GM19035 (cell line): Measurements from ENCODE around the gene TCF4.
A peak's percentile ranks its signal among the peaks of the same experiment; 100 is the strongest.

Experiments used
- ATAC-seq: cut with Tn5 transposase; IDR thresholded peaks from one replicate; pipeline ENCODE4 v1.9.1; 2021; ENCODE audit not compliant: unreplicated experiment

TCF4 gene

DNA sequence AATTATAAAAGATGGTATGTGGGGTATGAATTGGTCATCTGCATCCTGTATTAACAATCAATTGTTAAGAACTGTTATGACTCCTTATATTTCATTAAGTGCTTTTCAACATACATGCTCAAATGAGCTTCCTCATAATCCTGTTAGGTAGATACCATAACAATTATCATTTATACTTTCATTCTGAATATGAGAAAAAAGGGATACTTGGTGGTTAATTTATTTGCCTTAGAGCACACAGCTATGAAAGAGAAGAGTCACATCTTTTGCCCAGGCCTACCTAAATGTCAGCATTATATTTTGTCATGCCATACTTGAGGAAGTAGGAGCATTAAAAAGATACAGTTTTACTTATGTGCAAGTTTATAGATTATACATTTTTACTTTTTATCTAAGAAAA is 169.6 kb downstream of the TCF4 start:
- ATAC-seq: no peak

DNA sequence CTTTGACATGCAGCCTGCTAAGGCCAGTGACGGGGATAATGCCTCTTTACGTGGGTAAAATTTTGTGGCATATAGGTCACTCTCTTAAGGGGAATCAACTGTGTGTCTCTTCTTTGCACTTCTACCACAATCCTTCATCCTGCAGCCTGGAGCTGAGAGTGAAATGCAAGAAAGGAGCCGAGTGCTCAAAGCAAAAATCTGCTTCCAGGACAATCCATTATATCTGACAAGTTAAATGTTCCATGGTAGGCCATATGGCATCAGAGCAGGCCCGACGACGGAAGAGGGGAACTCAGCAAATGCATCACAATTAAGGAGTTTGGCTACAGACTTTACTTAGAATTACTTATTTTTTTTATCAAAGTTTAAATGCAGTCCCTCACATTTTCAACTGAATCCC is 171.2 kb downstream of the TCF4 start:
- no peak for ATAC-seq

DNA sequence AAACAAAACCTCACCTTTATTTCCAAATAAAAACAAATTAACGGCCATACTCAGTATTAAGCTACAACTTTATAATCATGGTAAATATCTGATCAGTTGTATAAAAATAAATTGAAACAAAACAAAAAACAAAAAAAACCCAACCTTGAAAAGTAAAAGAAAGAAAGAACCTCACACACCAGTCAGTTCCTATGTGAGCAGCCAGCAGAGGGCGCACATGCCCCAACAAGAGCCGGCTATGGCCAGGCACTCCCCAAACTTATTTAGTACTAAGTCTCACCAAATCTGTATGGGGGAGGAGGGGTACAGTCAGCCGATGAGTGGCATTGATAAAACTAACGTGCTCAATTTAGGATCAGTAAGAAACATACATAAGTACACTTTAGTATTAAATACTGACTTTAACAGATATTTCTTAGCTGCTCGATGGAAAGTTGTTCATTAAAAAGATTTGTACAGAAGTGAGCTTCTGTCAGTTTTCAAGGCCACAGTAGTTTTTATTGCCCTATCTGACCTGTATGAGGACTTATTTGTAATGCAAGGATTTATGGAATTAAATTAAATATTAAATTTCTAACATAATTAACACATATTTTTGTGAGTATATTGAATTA is 172.6 kb downstream of the TCF4 start:
- ATAC-seq: peak; percentile 83

DNA sequence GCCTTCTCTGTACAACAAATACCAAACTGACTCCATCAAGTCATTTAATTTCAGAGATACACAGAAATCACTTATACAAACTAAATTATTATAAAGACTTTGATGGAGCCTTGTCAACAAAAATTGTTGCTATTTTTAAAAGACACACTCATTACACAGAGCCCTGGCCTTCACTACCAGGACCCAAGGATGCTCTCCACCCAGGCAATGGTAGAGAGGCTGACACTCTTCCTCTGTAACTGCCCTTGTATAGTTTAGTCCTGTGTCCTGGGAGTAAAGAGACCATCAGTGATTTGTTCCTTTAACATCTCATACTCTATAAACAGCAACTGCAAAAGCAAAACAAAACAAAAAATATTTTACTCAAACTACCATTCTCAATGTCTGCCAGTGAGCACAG is 173.5 kb downstream of the TCF4 start:
- ATAC-seq: no peak

DNA sequence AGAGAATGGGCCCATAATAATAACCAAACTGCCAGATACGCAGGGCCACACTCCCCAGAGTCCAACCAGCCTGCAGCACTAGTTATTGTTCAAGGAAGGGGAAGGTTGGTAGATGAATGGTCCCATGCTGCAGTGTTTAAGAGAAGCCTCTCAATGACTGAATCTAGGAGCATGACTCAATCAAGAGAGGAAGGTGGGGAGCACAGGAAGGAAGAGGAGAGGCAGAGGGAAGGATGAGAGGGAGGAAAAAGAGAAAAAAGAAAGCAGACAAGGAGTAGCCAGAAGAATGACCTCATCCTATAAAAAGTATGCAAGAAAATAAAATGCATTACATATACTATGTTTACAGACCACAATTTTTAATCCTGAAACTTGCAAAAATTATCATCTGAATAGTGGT is 174.5 kb downstream of the TCF4 start:
- ATAC-seq: no peak

DNA sequence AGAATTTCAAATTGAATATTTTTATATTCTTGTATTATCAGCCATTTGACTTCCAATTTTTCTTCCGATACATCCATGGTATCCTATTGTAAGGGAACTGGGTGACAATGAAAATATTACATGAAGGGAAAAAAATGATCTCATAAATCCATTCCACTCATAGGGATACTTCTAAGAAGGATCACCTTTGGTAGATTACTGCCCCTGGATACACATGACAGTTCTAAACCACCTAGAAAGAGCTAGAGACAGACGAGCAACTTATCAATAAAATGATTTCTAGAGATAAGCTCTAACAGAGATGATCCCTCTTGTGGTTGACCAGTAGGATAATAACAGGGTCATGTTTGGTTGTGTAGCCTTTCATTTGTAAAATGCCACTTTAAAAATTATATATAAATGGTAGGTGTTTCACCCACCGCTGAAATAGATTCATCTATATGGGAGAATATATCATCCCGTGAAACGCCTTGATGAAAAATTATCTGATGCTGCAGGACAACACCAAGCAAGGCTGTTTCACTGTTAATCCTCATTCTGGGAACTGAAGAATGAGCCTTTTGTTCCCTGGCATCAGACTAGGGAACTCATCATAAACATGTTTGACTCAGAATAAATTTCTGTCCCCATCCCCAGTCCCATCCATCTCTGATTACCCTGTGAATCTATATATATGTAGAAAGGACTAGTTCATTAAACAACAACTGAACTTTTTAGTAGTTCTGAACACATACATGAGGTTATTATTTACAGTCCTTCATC is 180.0 kb downstream of the TCF4 start:
- ATAC-seq: no peak

DNA sequence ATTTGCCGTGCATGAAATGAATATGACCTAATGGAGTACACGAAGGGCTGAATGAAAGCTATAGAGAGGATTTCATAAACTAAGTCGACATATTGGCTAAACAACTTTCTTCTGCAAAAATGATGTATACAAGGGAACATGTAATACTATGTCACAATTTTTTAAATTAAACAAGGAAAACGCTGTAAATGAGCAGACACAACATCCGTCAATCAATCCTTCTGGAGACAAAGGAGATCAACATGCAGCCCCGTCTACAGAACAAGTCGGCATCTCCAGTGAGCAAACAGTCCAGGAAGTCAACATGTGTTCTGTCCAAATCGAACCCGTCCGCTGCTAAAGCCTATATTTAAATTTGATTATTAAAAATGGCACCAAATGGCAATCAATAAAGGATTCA is 180.8 kb downstream of the TCF4 start:
- ATAC-seq: no peak

DNA sequence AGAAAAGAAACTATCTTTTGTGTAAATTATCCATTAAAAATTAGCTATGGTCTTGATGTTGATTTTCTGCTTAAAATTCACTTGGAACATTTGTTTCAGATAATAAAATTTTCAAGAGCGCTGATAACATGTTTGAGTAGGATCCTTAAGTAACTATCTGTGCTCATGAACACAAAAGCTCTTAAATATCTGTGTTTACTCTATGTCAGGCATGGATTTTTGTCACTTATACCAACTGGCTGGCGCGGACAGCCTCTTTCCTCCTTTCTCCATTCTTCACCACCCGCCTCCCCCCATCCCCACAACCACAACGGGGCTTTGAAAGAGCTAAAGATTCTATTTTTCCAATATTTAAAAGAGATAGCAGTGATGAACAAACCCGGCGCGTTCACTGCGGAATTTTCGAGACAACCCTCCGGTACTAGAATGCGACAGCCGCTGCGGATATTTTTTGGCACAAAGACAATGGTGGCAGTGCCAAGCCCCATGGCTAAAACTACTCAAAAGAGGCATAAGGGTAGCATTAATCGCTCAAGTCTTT is 181.5 kb downstream of the TCF4 start:
- ATAC-seq: no peak

DNA sequence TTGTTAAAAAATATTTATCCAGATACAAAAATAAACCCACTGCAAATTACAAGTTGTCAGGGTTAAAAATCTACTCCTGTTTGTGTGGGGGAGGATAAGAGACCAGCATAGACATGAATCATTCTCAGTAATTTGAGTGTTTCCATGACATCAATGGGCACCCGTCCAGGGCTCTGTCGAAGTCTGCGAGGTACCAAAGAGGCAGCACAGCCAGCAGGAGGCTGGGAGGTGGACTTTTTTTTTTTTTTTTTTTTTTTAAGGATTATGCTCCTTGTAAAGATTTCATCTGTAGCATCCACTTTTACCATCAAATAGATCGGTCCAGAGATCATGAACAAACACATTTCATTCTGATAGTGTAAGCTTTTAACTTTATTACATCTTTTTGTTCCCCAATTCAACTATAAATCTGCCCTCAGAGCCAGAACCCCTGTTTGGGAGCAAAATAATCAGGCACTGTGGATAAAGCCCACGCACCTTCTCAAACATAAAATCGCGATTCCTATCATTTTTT is 182.0 kb downstream of the TCF4 start:
- ATAC-seq: no peak

DNA sequence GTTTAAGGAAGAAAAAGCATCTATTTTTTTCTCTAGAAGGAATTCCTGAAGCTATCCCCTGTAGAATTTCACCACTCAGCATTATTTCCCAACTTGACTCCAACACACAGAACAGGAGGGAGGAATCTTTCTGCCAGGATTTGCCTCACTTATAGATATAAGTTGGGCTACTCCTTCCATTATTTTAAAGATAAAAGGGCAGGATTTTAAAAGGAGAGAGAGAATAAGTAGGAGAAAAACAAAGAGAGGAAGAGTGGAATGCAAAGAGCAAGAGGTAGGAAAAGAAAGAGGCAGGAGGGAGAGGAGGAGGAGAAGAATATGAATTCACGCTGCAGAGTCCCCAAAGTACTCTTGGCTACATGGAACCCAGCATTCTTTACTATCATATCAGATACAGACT is 182.5 kb downstream of the TCF4 start:
- ATAC-seq: no peak

DNA sequence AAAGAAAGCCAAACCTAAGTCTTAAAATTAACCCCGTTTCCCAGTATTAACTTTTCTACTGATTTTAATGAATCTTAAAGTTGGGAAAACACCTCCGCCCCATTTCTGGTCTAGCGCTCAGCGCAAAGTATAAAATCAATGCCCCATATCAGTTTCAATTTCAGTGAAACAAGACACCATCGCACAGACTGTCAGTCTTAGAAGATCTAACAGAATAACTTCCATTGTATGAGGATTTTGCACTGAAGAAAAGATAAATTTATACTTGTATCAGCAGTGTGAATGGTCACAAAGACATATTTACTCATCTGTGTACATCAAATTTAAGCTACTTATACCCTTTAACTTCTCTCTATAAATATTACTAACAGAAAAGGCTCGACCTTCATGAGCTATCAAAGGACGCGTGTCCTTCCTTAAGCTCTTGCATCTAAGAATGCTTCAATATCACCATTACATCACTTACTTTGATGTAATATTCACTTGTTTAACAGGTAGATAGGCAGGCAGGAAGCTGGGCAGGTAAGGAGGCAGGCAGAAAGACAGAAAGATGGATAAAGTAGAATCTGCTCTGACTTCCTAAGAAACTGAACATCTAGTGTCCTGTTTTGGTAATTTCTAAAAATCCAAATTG is 183.0 kb downstream of the TCF4 start:
- ATAC-seq: no peak

DNA sequence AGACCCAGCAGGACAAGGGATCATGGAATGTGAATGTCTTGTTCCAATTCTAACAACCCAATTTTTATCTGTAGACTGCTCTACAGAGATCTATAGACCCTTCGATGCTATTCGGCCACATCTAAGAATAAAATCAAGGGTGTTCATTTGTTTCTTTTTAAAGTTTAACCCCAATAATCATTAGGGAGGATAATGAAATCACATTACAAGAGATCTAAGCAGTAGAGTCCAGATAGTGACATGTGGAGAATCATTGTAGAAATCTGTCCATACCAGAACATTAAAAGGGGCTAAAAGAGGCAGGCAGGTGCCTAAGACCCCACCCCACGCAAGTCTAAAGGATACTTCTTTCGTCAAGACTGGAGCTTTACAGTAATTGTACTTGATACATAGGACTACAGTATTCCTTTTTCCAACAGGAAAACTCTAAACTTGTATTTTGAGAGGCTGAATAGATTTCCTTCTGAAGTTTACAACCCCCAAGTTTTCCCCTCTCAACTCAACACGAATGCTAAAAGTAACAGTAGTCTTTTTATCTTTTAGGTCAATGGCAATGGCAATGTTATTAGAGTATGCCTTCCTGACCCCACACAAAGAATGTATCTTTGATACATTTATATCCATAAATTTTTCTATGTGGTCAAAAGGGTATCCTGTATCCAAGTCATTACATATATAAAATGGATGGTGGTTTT is 183.7 kb downstream of the TCF4 start:
- no peak for ATAC-seq

DNA sequence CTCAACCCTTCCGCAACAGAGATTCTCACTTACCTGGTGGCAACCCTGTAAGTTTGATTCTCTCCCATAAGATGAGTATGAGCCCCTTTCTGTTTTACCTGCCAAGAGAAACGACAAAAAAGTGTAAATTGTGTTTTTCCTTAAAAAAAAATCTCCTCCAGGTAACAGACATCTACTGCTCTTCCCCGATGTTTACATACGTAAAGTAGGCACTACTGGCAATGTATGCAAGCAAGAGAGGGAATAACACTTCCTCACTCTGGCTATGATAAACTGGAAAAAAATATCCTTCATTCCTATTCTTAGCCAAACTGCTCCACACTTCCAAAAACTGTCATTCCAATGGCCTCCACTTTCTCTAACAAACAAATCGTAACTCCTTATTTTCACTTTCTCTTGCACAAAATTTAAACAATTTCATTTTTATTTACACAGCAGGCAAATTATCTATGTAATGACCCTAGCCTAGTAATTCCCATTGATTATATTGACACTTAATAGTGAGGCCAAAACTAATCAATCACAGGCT is 184.5 kb downstream of the TCF4 start:
- no peak for ATAC-seq

DNA sequence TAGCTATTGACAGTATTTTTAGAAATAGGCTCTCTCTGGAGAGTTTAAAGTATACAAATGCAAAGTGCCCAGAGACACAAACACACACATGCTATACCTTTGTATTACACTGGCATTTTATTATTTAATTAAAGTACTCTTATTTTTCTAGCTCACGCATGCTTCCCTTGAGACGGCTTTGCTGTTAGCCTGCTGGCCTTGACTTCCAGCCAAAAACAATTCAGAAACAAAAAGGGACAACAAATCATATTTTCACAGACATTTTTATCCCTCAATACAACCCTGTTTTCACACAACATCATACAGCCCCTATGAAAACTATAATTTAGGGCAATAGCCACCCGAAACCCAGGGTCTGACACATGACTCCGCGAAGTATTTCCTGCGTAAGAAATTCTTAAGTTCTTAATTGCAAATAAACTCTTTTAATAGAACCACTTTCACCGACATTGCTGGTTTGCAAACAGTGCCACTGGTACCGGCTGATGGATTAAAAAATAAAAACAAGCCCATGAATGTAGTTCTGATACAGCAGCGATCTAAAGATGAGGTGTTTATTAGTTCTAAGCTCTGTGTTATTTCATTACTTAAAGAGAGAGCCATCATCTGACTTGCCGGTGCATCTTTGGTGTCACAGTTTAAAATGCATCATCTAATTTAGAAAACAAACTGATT is 185.1 kb downstream of the TCF4 start:
- ATAC-seq: no peak

DNA sequence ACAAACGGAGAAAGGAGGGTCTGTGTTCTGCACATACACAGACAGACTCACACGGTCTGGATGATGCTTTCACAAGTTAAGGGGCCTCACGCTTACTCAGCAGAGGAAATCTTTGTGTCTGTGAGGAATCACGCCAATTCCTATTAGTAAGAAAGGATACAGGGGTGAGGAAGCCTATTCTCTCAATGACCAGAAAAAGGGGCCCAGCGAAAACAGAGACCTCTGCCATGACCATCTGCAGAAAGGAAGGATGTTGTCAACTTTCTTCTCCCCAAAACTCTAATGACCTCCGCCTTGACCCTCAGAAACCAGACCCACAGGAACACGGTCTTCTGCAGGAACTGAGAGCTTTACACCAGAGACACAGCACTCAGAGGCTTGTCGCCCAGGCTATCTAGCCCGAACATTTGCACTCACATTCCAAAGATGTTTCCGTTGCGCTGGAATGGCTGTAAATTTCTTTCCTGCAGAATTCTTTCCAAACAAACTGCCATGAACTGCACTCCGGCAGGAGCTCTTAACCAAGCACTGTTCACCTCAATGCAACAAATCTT is 186.3 kb downstream of the TCF4 start:
- no peak for ATAC-seq

DNA sequence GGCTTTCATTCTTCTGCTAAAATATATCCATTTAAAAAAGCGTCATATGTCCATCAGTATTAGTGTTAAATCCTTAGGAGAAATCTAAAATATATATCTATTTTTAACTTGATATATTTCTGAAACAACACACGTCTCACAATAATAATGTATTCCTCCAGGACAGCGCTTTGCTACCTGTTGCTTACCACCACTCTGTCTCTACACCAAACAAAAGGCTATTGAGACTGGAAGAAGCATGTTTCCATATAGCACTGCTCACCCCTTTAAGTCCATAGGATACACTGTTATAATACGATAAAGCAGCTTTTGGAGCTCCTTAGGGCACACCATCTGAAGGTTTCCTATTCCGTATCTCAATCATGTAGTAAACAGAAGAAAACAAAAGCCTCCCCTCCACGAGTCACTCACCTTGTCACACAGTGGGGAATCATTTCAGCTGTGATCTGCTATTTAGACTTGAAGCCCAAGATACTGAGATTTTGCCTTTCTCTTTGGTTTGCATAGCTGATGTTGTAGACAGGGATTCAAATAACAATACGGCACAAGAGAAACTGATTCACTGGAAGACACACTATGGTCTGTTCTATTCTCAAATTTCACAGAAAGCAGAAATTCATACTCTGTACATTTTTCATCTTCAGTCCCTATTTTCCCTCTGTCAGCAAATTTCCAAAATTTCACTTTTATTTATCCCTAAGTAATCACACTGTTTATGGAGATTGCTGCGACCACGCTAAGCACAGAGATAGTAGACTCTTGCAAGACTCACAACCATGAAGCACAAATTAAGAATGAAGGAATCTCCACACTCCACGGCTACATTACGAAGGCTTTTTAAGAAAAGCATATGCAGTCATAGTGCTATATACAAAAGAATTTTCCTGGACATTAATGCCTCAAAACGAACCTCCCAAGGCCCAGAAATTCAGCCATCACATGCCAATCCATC is 187.1 kb downstream of the TCF4 start:
- no peak for ATAC-seq

DNA sequence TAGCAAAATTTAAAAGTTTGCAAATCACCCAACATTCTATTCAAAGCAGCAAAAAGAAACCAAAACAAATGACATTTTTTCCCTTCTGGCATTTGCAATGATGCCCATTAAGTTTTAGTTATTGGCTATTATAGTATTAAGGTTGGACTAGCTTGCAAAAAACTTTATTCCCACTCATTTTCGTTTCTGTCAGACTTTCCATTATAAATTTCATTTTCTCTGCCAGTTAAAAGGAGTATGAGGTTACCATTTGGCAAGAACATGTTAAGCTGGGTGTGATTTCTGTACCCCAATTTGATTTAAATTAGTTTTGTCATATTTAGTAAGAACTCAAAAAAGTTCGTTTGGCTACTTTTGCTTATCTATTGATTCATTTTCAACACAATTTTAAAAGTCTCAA is 187.9 kb downstream of the TCF4 start:
- ATAC-seq: no peak

DNA sequence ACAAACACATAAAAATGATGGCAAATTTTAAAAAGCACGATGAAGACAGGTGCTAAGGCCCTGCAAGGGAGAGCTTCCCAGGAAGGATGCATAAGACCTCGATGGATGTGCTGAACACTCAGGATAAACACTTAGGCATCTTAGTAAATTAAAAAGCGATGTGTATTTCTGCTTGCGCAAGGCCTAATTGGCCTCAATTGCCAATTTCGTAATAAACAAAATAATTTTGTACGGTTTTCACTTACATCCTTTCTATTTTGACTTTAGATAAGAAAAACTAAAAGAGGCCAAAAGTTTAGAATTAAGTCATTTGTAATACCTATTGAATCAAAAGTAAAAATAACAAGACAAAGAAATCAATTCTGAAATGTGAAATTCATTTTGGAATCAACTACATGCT is 189.1 kb downstream of the TCF4 start:
- no peak for ATAC-seq

DNA sequence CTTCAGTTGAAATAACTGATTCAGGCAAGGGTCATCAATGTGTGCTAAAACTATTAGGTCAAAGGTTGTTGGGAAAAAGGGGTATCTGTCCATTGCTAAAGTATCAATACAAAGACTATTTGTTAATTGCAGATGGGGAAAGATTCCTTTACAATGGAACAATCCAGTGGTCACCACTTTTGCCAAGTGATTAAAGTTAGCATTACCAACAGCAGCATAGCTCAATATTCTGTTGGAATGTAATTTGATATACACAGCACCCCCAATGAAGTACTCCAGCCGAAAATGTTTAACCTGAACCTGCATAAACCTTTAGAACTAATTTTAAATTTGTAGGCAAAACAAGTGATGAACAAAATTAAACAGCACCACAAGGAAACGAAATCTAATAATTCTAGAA is 191.0 kb downstream of the TCF4 start:
- no peak for ATAC-seq
